ENCODE data around the gene MSI2. TPM values are rescaled to one million over a fixed set of nuclear protein-coding genes. Genes with fewer than 3 reads are reported as not detected.

Gene MSI2
- total RNA-seq, 1 donor, result 12.6 TPM

GRCh38 chr17:57699751-57700219 is 443.5 kb downstream of the MSI2 start:
- DNase-seq (ENCODE audit: low read depth), result no peak
- no peak overlapping the region for H3K4me3 ChIP-seq (ENCODE audit: low read depth, low read length)
- no peak for TF ChIP-seq CTCF (IDR thresholded peaks at IDR 0.05; ENCODE audit: insufficient read depth, low read length)

- no peak for TF ChIP-seq CTCF (IDR thresholded peaks at IDR 0.05; ENCODE audit: insufficient read depth, low read length)
- DNase-seq (ENCODE audit: low read depth), result no peak
These were observed 444.8 kb downstream of the MSI2 start for GRCh38 chr17:57701124-57701523.

GRCh38 chr17:57703273-57703672 is 446.9 kb downstream of the MSI2 start:
- DNase-seq (ENCODE audit: low read depth), result no peak
- TF ChIP-seq CTCF (IDR thresholded peaks at IDR 0.05; ENCODE audit: insufficient read depth, low read length), result no peak
- no peak overlapping the region for H3K4me3 ChIP-seq (ENCODE audit: low read depth, low read length)

More at GRCh38 chr17:57701124-57701523, 444.8 kb downstream of the MSI2 start:
- no peak overlapping the region for H3K4me3 ChIP-seq (ENCODE audit: low read depth, low read length)

- DNase-seq (ENCODE audit: low read depth), result no peak
- H3K4me3 ChIP-seq (ENCODE audit: low read depth, low read length), result no peak overlapping the region
- no peak for TF ChIP-seq CTCF (IDR thresholded peaks at IDR 0.05; ENCODE audit: insufficient read depth, low read length)
These were observed 448.1 kb downstream of the MSI2 start for GRCh38 chr17:57704448-57704847.

- no peak for TF ChIP-seq CTCF (IDR thresholded peaks at IDR 0.05; ENCODE audit: insufficient read depth, low read length)
- DNase-seq (ENCODE audit: low read depth), result no peak
- no peak overlapping the region for H3K4me3 ChIP-seq (ENCODE audit: low read depth, low read length)
These were observed 449.8 kb downstream of the MSI2 start for GRCh38 chr17:57705921-57706695.

GRCh38 chr17:57706761-57707160 is 450.4 kb downstream of the MSI2 start:
- no peak for DNase-seq (ENCODE audit: low read depth)
- TF ChIP-seq CTCF (IDR thresholded peaks at IDR 0.05; ENCODE audit: insufficient read depth, low read length), result no peak
- no peak overlapping the region for H3K4me3 ChIP-seq (ENCODE audit: low read depth, low read length)

Data from fibroblast of the aortic adventitia (primary cell).